ENCODE data around the gene ACKR1.

ACKR1 gene

GRCh38 chr1:159204161-159205141 is at the start of gene ACKR1:
Gene ACKR1 (plus strand): TSS chr1:159204875. CDS start chr1:159204960, 85 bp downstream.
- DNase-seq (ENCODE audit: low spot score): no peak

- peak; percentile 52 for DNase-seq (ENCODE audit: low spot score)
Measured at GRCh38 chr1:159161001-159161718, 43.5 kb upstream of the ACKR1 start.

- DNase-seq (ENCODE audit: low spot score): no peak
Measured at GRCh38 chr1:159161719-159162026, 43.0 kb upstream of the ACKR1 start.

- DNase-seq (ENCODE audit: low spot score): no peak
Measured at GRCh38 chr1:159162516-159163265, 42.0 kb upstream of the ACKR1 start.

GRCh38 chr1:159163614-159164228 is 41.0 kb upstream of the ACKR1 start:
- no peak for DNase-seq (ENCODE audit: low spot score)

GRCh38 chr1:159168043-159168442 is 36.6 kb upstream of the ACKR1 start:
- no peak for DNase-seq (ENCODE audit: low spot score)

- no peak for DNase-seq (ENCODE audit: low spot score)
Measured at GRCh38 chr1:159170639-159171038, 34.0 kb upstream of the ACKR1 start.

GRCh38 chr1:159171254-159171687 is 33.4 kb upstream of the ACKR1 start, which contains the start of gene CADM3:
Gene CADM3 (plus strand): TSS chr1:159171615. CDS start chr1:159171766, 151 bp downstream.
- DNase-seq (ENCODE audit: low spot score): no peak

- no peak for DNase-seq (ENCODE audit: low spot score)
Measured at GRCh38 chr1:159171688-159172501, 32.8 kb upstream of the ACKR1 start.

GRCh38 chr1:159172614-159173291 is 31.9 kb upstream of the ACKR1 start:
- DNase-seq (ENCODE audit: low spot score): no peak

GRCh38 chr1:159173320-159173719 is 31.4 kb upstream of the ACKR1 start:
- no peak for DNase-seq (ENCODE audit: low spot score)

GRCh38 chr1:159175571-159175970 is 29.1 kb upstream of the ACKR1 start:
- DNase-seq (ENCODE audit: low spot score): no peak

GRCh38 chr1:159177272-159177907 is 27.3 kb upstream of the ACKR1 start:
- no peak for DNase-seq (ENCODE audit: low spot score)

- DNase-seq (ENCODE audit: low spot score): no peak
Measured at GRCh38 chr1:159179906-159180305, 24.8 kb upstream of the ACKR1 start.

- no peak for DNase-seq (ENCODE audit: low spot score)
Measured at GRCh38 chr1:159180516-159180915, 24.2 kb upstream of the ACKR1 start.

- DNase-seq (ENCODE audit: low spot score): no peak
Measured at GRCh38 chr1:159181328-159182024, 23.2 kb upstream of the ACKR1 start.

GRCh38 chr1:159184201-159184600 is 20.5 kb upstream of the ACKR1 start:
- DNase-seq (ENCODE audit: low spot score): no peak

- no peak for DNase-seq (ENCODE audit: low spot score)
Measured at GRCh38 chr1:159185121-159185520, 19.6 kb upstream of the ACKR1 start.

- DNase-seq (ENCODE audit: low spot score): no peak
Measured at GRCh38 chr1:159187033-159187432, 17.6 kb upstream of the ACKR1 start.
